Fibroblast of pulmonary artery (primary cell): ENCODE data around the gene ASB10.

Source experiments
- DNase-seq: peaks from one replicate; pipeline ENCODE4 v3.0.0-alpha.2; 2010; ENCODE audit warnings: low read depth
- H3K4me3 ChIP-seq: replicated peaks from 2 replicates; pipeline ENCODE4 v1.5.1; 2011; ENCODE audit warnings: low read depth, mild to moderate bottlenecking, control low read depth, low read length, moderate library complexity
- CTCF ChIP-seq: IDR thresholded peaks from 2 replicates; pipeline ENCODE4 v1.5.1; 2011; ENCODE audit warnings: mild to moderate bottlenecking, control low read depth, low read length, inconsistent platforms; ENCODE audit errors: missing control alignments

The ASB10 gene

GRCh38 chr7:151223728-151224127 is 36.7 kb upstream of the ASB10 start:
- no peak for TF ChIP-seq CTCF
- no peak for DNase-seq
- no peak overlapping the region for H3K4me3 ChIP-seq

GRCh38 chr7:151218170-151218569 is 31.1 kb upstream of the ASB10 start:
- DNase-seq = no peak
- no peak overlapping the region for H3K4me3 ChIP-seq
- no peak for TF ChIP-seq CTCF

- no peak for TF ChIP-seq CTCF
- no peak overlapping the region for H3K4me3 ChIP-seq
- no peak for DNase-seq
Measured at GRCh38 chr7:151215396-151215795, 28.3 kb upstream of the ASB10 start.

- TF ChIP-seq CTCF = no peak
- no peak for DNase-seq
- no peak overlapping the region for H3K4me3 ChIP-seq
Measured at GRCh38 chr7:151213826-151214225, 26.8 kb upstream of the ASB10 start.

GRCh38 chr7:151212626-151213025 is 25.6 kb upstream of the ASB10 start:
- H3K4me3 ChIP-seq = no peak overlapping the region
- no peak for DNase-seq
- no peak for TF ChIP-seq CTCF

GRCh38 chr7:151211155-151211772 is 24.2 kb upstream of the ASB10 start:
- no peak overlapping the region for H3K4me3 ChIP-seq
- no peak for TF ChIP-seq CTCF

More at GRCh38 chr7:151211155-151211772, 24.2 kb upstream of the ASB10 start:
- DNase-seq = no peak
